HG03045 (cell line): ENCODE results near the gene TMEM204.

ENCODE experiments used
- ATAC-seq: cut with Tn5 transposase; IDR thresholded peaks from one replicate; pipeline ENCODE4 v1.9.1; 2021; ENCODE audit warnings: mild to moderate bottlenecking, moderate library complexity; ENCODE audit not compliant: unreplicated experiment

The TMEM204 gene

GRCh38 chr16:1518626-1519135, 14.8 kb upstream of the TMEM204 start:
- no peak for ATAC-seq

DNA sequence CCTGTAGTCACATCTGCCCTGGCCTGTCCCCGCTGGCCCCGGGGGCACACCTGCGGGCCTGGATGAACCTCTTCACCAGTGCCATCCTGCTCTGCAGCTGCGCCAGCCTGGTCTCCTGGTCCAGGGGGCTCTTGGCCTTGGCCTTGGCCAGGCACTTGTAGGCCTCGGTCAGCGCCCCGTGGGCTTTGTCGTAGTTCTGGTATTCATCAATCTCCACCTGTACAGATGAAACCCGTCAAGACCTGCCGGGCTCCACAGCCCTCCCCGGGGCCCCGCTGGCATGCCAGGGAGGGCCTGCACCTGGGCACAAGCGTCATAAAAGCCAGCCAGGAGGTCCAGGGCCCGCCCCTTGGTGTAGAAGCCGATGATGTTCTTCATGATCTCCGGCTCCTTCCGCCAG, 13.6 kb upstream of the TMEM204 start:
- ATAC-seq = no peak

- no peak for ATAC-seq
Measured at GRCh38 chr16:1520461-1520860, 13.0 kb upstream of the TMEM204 start.

- ATAC-seq = no peak
Measured at GRCh38 chr16:1523581-1524245, 9.8 kb upstream of the TMEM204 start.

DNA sequence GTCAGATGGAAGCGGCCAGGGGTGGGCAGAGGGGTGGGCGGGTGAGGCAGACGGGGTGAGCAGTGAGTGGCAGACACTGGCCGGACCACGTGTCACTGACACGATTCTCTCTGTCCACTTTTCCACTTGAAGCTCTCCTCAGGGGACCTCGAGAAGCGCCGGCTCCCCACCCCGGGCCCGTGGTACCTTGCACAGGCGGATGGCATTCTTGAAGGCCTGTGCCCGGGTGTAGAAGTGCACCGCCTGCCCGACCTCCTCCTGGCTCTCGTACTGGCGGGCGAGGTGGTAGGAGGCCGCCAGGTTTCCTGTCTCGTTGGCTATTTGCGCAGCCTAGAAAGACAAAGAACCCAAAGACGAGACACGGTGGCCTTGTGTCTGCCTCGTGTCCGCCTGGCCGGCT, 9.1 kb upstream of the TMEM204 start:
- no peak for ATAC-seq

- no peak for ATAC-seq
Measured at GRCh38 chr16:1525871-1526607, 7.4 kb upstream of the TMEM204 start.

DNA sequence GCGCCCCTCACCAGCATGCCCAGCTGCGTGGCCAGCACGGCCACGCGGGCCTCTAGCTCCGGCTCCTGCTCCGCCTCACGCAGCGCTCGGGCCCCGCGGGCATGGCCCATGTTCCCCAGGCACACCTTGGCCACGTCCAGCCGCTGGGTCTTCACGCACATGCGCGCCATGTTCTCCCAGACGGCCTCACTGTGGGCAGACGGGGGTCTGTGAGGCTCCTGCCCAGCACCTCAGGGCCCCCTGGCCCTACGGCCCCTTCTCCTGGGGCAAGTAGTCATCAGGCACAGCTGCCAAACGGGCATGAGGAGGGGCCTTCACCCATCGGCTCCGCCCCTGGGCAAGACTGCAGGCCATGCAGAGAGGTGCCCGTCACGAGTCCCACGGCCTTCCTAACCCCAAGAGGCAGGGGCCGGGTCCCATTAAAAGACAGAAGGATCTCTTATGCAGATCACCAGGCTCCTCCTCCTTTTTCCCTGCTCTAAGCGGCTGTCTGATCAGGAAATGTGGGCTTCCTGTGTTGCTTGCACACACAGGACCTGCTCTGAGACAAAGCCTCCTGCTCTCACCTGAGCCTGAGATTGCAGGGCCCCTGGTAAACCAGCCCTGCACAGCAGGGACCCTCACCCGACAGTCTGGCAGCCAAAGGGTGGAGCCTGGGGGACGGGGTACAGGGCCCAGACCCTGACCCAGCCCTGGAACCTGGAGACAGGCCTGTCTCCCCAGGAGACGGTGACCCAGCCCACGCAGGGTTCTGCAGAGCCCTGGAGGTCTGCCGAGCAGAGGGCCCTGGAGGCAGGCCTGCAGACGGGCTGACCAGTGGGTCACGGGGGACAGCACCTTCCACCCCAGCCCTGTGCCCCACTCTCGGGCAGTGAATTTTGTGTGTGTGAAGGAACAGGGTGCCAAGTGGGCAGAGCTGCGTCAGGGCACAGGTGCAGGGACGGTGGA, 6.6 kb upstream of the TMEM204 start:
- ATAC-seq = no peak

- no peak for ATAC-seq
Measured at GRCh38 chr16:1527836-1528811, 5.3 kb upstream of the TMEM204 start.

- no peak for ATAC-seq
Measured at GRCh38 chr16:1528921-1529537, 4.4 kb upstream of the TMEM204 start.

DNA sequence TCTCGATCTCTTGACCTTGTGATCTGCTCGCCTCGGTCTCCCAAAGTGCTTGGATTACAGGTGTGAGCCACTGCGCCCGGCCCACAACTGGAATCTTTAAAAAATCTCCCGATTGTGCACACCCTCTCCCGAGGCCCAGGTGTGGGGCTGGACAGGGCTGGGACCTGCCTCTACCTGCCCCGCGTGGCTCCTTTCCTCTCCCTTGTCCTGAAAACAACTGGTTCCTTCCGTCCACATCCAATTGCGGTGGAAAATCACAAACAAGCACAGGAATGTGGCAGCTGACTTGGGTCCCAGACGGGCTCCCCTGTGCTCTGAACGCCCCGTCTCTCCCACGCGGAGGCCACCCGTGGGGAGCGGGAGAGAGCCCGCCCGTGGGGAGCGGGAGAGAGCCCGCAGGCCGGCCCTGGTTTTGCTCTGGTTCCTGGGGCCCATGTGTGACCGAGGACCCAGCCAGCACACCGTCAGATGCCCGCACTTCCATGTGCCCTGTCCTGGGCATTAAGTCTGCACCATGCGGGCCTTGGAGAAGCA, 3.0 kb upstream of the TMEM204 start:
- no peak for ATAC-seq

DNA sequence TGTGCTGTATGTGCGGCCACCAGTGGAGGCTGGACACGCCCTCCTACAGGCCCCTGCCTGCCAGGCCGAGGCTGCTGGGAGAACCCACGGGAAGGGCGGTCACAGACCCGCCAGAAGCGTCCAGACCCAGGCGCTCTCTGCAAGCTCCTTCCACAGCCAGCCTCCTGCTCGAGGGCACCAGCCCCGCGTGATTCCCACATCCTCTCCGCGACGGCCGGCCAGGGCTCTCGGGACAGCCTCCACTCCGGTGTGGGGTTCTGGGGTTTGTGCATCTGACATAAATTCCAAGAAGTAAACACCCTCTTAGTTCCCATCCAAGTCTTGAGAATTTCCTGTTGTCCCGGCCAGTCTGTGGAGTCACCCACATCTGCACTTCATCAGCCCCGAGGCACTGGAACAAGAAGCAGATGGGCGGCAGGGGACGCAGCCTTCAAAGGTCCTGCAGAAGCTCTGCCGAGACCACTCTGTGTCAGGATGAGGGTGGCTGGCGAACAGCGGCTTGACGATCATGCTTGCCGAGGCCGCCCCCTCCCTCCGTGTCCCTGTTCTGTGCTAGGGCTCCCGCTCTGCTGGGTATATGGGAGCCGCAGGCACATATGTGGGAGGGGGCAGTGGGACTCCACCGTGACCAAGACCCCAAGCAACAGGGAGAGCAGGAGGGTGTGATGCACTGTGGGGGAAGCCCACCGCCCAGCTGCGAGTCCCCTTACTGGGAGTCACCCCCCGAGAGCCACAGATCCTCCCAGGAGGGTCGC, 2.4 kb upstream of the TMEM204 start:
- no peak for ATAC-seq

- ATAC-seq = no peak
Measured at GRCh38 chr16:1531638-1531910, 1.9 kb upstream of the TMEM204 start.

GRCh38 chr16:1532081-1532760, 1.2 kb upstream of the TMEM204 start:
- ATAC-seq = no peak

- no peak for ATAC-seq
Measured at GRCh38 chr16:1532771-1533170, 695 bp upstream of the TMEM204 start.

DNA sequence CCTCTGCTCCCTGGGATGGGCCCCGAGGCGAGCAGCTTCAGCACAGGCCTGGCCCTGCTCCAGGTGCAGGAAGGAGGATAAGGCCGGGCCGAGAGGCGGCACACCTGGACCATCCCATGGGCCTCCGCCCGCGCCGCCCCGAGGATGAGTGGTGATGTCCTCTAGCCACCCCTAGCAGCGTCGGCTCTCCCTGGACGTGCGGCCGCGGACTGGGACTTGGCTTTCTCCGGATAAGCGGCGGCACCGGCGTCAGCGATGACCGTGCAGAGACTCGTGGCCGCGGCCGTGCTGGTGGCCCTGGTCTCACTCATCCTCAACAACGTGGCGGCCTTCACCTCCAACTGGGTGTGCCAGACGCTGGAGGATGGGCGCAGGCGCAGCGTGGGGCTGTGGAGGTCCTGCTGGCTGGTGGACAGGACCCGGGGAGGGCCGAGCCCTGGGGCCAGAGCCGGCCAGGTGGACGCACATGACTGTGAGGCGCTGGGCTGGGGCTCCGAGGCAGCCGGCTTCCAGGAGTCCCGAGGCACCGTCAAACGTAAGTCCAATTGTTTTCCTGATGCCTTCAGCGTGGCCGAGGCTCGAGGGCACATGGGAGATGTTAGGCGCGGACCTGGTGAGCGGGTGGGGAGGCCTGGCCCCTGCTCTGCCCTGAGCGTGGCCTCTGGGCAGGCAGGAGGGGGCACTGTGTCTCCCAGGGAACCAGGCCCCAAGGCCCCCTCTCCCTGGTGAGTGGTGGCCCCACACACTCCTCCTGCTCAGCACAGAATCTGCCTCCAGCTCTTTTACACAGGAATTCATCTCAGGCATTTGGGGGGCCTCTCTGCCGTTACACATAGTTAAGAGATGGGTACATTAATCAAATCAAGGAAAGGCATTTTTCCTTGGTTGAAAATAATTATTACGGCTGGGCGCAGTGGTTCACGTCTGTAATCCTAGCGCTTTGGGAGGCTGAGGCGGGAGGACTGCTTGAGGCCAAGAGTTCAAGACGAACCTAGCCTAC, 855 bp downstream of the TMEM204 start:
- ATAC-seq = no peak

GRCh38 chr16:1535391-1536291, 2.2 kb downstream of the TMEM204 start:
- ATAC-seq = no peak
